Ovary (tissue), 3 donors: Measurements from ENCODE around the gene LTN1.

ENCODE experiments used
- CTCF ChIP-seq, 3 donors: fragments of 450-650 bp in 2 of 3; fragments of 200-600 bp in 1 of 3; IDR thresholded peaks; one replicate each; pipeline versions ENCODE4 v1.5.1 to v1.8.0; 2016 to 2022; ENCODE audit warnings: antibody characterized with exemption in 3 of 3, mild to moderate bottlenecking in 1 of 3
- EP300 ChIP-seq: sonication (generic); formaldehyde crosslinking; IDR thresholded peaks from one replicate; pipeline ENCODE4 v1.6.1; 2017; ENCODE audit warnings: antibody characterized with exemption
- POLR2A ChIP-seq: fragments of 450-650 bp; IDR thresholded peaks from one replicate; pipeline ENCODE4 v1.6.1; 2017; ENCODE audit warnings: antibody characterized with exemption, mild to moderate bottlenecking, moderate library complexity
- donor health status: DM: no; HTN: no; CAD: no.

GRCh38 chr21:28962465-28962864 is 30.2 kb downstream of the LTN1 start:
- TF ChIP-seq POLR2A (no peak), CTCF (IDR thresholded peaks at IDR 0.05) (no peak), EP300 (no peak)
